ENCODE results near the gene NME2. TPM values are rescaled to one million over a fixed set of nuclear protein-coding genes. Genes with fewer than 3 reads are reported as not detected.
"Not testable (repeated sequence)": the region's sequence is repeated elsewhere in the genome, so short reads cannot be mapped to it uniquely, and the experiment has no call there.

Gene NME2
- total RNA-seq, 4 donors from 2014 or later = 143 to 276 (median 160) TPM

- H3K27me3 ChIP-seq = no peaks in the 10 kb centered on the region
- H3K4me1 ChIP-seq = peaks cover 0 to 23% (median 9%) of the 10 kb centered on the region in 4 donors
- no peaks in the 10 kb centered on the region for H3K9me3 ChIP-seq
- DNase-seq = peak; percentile 54 to 80 (median 72)
- H3K36me3 ChIP-seq = peaks cover 0 to 15% (median 0%) of the 10 kb centered on the region in 3 donors
- TF ChIP-seq POLR2A (IDR thresholded peaks at IDR 0.05) (no peak), CTCF (IDR thresholded peaks at IDR 0.05) (peak; percentile 43 to 69 (median 62))
- H3K4me3 ChIP-seq = peak overlapping the region; percentile 82 to 95 (median 90)
- peak overlapping the region; percentile 92 to 99 (median 95) for H3K27ac ChIP-seq
These were observed 1.0 kb downstream of the NME2 start for GRCh38 chr17:51166987-51167931.

- Histone ChIP-seq H3K4me1 (peaks cover 0 to 23% (median 9%) of the 10 kb centered on the region in 4 donors), H3K27me3 (no peaks in the 10 kb centered on the region), H3K27ac (no peak overlapping the region), H3K4me3 (no peak overlapping the region), H3K36me3 (peaks cover 0 to 23% (median 0%) of the 10 kb centered on the region in 3 donors), H3K9me3 (no peaks in the 10 kb centered on the region)
- DNase-seq = no peak
- TF ChIP-seq POLR2A (IDR thresholded peaks at IDR 0.05) (no peak), CTCF (IDR thresholded peaks at IDR 0.05) (no peak)
These were observed 3.1 kb downstream of the NME2 start for GRCh38 chr17:51169340-51169739.

GRCh38 chr17:51170736-51171135, 4.5 kb downstream of the NME2 start:
- DNase-seq = no peak
- peaks cover 0 to 16% (median 4%) of the 10 kb centered on the region in 4 donors for H3K4me1 ChIP-seq
- no peaks in the 10 kb centered on the region for H3K27me3 ChIP-seq
- H3K36me3 ChIP-seq = peaks cover 0 to 24% (median 0%) of the 10 kb centered on the region in 3 donors
- no peaks in the 10 kb centered on the region for H3K9me3 ChIP-seq
- peak overlapping the region in 1 of 4 donors; percentile 28 for H3K27ac ChIP-seq
- TF ChIP-seq POLR2A (IDR thresholded peaks at IDR 0.05) = no peak
- TF ChIP-seq CTCF (IDR thresholded peaks at IDR 0.05) = no peak
- no peak overlapping the region for H3K4me3 ChIP-seq

GRCh38 chr17:51172030-51172429, 5.8 kb downstream of the NME2 start:
- peaks cover 0 to 24% (median 0%) of the 10 kb centered on the region in 3 donors for H3K36me3 ChIP-seq
- not testable (repeated sequence) for DNase-seq

GRCh38 chr17:51180486-51180885, 14.3 kb downstream of the NME2 start:
- H3K27me3 ChIP-seq = no peaks in the 10 kb centered on the region
- TF ChIP-seq CTCF (IDR thresholded peaks at IDR 0.05) = no peak
- peaks cover 0 to 37% (median 0%) of the 10 kb centered on the region in 3 donors for H3K36me3 ChIP-seq
- H3K9me3 ChIP-seq = no peaks in the 10 kb centered on the region
- no peaks in the 10 kb centered on the region for H3K4me1 ChIP-seq
- no peak overlapping the region for H3K4me3 ChIP-seq
- no peak overlapping the region for H3K27ac ChIP-seq
- no peak for DNase-seq

More at GRCh38 chr17:51172030-51172429, 5.8 kb downstream of the NME2 start:
- H3K27ac ChIP-seq, H3K4me3 ChIP-seq, H3K27me3 ChIP-seq, H3K9me3 ChIP-seq: not testable (repeated sequence)
- H3K4me1 ChIP-seq = peaks cover 0 to 14% (median 4%) of the 10 kb centered on the region in 4 donors

- Histone ChIP-seq H3K27ac (no peak overlapping the region), H3K27me3 (no peaks in the 10 kb centered on the region), H3K36me3 (peaks cover 0 to 43% (median 0%) of the 10 kb centered on the region in 3 donors), H3K4me1 (no peaks in the 10 kb centered on the region), H3K4me3 (no peak overlapping the region), H3K9me3 (no peaks in the 10 kb centered on the region)
- TF ChIP-seq CTCF (IDR thresholded peaks at IDR 0.05) = no peak
- no peak for DNase-seq
These were observed 17.9 kb downstream of the NME2 start for GRCh38 chr17:51184124-51184523.
